SKM-1 treated with dmso at 0.1 percent for 144 hours (cell line): ENCODE results near the gene ADORA1.
A peak's percentile ranks its signal among the peaks of the same experiment; 100 is the strongest.

Experiments
- DNase-seq: peaks from one replicate; lab custom pipeline; 2025; ENCODE audit not compliant: unreplicated experiment; lab: John Stamatoyannopoulos, UW

Gene ADORA1

DNA sequence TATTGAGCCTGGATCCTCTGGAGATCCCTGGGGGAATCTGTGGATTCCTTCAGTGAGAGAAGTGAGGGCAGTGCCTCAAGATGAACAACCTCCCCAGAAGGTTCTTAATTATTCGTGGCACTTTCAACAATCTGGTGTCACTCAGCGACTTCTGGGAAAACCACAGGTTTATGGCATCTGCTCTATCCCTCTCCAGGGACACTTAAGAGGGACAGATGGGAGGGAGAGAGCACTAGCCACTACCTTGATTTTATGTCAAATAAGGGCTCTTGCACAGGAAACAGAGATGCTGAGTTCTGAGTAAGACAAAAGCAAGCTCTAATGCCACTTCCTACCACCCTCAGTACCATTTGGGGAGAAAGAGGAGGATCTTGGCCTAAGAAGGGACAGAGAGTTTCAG lies 80.2 kb downstream of the ADORA1 start:
- no peak for DNase-seq

GRCh38 chr1:203208181-203208580 lies 80.7 kb downstream of the ADORA1 start:
- no peak for DNase-seq

- no peak for DNase-seq
These were observed 82.8 kb downstream of the ADORA1 start for GRCh38 chr1:203210350-203210749.

DNA sequence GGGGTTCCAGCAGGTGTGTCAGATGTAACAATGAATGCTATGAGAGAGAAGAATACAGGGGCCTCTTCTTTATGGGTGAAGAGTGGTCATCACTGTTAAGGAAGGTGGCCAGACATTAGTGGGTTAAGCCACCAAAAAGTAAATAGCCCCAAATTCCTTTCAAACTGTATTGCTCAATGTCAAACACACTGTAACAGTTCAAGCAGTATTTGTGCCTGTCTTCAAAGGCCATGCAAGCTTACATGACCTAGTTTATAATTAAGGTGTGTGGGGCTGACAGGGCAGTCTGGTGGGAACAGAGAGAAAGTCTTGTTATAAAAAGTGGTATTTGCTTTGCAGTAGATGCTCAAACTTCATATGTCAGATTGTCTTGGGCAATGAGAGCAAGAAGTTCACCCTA lies 83.5 kb downstream of the ADORA1 start:
- DNase-seq = no peak

DNA sequence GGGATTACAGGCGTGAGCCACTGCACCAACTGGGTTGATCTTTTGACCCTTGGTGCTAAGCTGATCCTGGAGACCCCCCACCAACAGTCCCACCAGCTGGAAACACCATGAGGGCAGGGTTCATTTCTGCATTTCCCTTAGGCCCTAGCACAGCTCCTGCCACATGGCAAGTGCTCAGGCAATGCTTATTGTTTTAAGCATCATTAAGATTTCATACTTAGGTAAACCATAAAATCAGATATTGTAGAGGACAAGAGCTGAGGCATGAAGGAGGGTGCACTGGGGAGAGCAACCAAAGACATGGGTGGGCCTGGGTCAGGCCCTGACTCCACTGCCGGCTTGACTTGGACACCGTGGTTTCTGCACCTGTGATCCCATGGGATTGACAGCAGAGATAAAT lies 84.3 kb downstream of the ADORA1 start:
- DNase-seq = no peak

- DNase-seq = no peak
These were observed 85.6 kb downstream of the ADORA1 start for GRCh38 chr1:203213126-203213525.

DNA sequence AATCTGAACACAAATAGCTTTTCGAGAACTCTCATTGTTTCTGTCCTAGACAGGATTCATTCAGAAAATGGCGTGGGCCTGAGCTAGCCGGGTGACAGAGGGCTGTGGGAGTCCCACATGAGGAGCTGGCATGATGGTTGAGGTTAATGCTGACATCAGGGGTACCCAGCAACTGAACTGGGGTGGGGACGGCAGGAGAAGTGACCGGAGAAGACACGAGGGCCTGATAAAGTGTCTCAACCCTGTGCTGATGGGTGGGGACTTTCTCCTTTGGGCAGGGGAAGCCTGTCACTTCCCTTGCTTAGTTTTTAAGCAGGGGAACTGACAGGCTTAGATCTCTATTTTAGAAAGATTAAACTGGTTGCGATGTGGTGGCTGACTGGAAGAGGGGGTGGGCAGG lies 87.3 kb downstream of the ADORA1 start:
- DNase-seq = no peak

- DNase-seq = no peak
These were observed 88.0 kb downstream of the ADORA1 start for GRCh38 chr1:203215573-203215972.

DNA sequence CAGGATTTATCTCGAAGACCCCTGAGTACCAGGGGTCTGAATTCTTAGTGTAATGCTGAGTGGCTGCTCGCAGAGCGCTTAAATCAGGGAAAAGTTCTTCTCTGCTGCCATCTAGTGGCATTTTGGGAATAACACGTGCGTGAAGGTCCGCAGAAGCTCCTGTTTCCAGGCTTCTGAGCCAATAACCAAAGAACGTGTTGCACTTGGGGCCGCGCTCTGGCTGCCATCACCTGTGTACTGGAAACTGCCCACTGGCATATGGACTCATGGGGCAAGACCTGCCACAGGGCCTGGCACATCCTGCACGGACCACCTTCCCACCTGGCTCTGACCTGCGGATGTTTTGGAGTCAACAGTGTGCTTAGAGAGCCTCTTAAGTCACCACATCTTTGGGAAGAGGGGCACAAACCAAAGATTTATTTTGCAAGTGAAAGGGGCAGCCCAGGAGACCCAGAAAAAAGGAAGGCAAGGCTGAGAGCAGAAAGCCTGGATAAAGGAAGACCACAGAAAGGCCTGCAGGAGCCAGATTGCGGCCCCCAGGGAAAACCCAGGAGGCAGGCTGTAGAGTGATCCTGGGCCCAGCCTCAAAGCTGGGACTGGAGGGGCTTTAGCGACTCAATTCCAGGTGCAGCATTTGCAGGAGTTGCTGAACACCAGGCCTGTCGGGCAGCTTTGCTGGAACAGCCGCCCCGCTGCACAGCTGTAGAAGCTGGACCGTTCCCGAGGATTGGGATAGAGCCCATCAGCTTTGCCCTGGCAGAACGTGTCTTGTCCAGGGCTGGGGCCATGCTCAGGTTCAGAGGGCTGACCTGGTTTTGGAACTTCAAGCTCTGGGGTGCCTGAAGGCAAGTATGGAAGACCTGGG lies 89.0 kb downstream of the ADORA1 start:
- DNase-seq = peak; percentile 63
